SK-N-MC (cell line): ENCODE measurements around the gene ENHO.

Source experiments
- EZH2 ChIP-seq: fragments of 200-600 bp; sonication (generic); IDR thresholded peaks from one replicate; pipeline ENCODE4 v1.6.1; 2017; ENCODE audit warnings: antibody characterized with exemption
- POLR2AphosphoS5 ChIP-seq: IDR thresholded peaks from 2 replicates; pipeline ENCODE4 v1.6.1; 2012; ENCODE audit warnings: mild to moderate bottlenecking, low read depth, low read length, borderline replicate concordance

GRCh38 chr9:34484678-34485077 lies 38.1 kb downstream of the ENHO start:
- TF ChIP-seq EZH2, result no peak
- no peak for TF ChIP-seq POLR2AphosphoS5
